PFSK-1 (cell line): ENCODE data around the gene DGUOK.

ENCODE experiments used
- FOXP2 ChIP-seq: optimal IDR thresholded peaks from 2 replicates; pipeline ENCODE3; 2011; ENCODE audit warnings: borderline replicate concordance, control low read depth, inconsistent platforms; ENCODE audit not compliant: insufficient read depth; ENCODE audit errors: extremely low read length, extremely low read depth
- POLR2AphosphoS5 ChIP-seq: IDR thresholded peaks from 2 replicates; pipeline ENCODE4 v1.6.1; 2012; ENCODE audit warnings: low read depth, mild to moderate bottlenecking, control low read depth, low read length, moderate library complexity
- REST ChIP-seq, 2 experiments: IDR thresholded peaks; 2 replicates each; pipeline versions ENCODE4 v1.6.1 to v1.8.0; 2011 to 2012; ENCODE audit warnings: low read depth in 2 of 2, low read length in 2 of 2, control low read depth in 1 of 2, inconsistent platforms in 1 of 2, mild to moderate bottlenecking in 1 of 2, moderate library complexity in 1 of 2; ENCODE audit not compliant: insufficient read depth in 1 of 2
- SIN3A ChIP-seq: IDR thresholded peaks from 2 replicates; pipeline ENCODE4 v1.6.1; 2012; ENCODE audit warnings: mild to moderate bottlenecking, low read length, moderate library complexity, borderline replicate concordance; ENCODE audit not compliant: insufficient read depth
- TAF1 ChIP-seq: IDR thresholded peaks from 2 replicates; pipeline ENCODE4 v1.6.1; 2012; ENCODE audit warnings: low read length, control low read depth, borderline replicate concordance; ENCODE audit not compliant: insufficient read depth

DGUOK gene

GRCh38 chr2:73979686-73980085 lies 53.0 kb downstream of the DGUOK start:
- no peak for TF ChIP-seq POLR2AphosphoS5
- no peak for TF ChIP-seq REST (IDR thresholded peaks at IDR 0.05; ENCODE audit: insufficient read depth in 1 of 2, low read depth in 2 of 2, low read length in 2 of 2)
- no peak for TF ChIP-seq SIN3A
- peak; percentile 30 for TF ChIP-seq FOXP2
- no peak for TF ChIP-seq TAF1

GRCh38 chr2:73980566-73980965 lies 53.9 kb downstream of the DGUOK start:
- TF ChIP-seq TAF1 (no peak), POLR2AphosphoS5 (no peak), REST (IDR thresholded peaks at IDR 0.05; ENCODE audit: insufficient read depth in 1 of 2, low read depth in 2 of 2, low read length in 2 of 2) (no peak), FOXP2 (no peak), SIN3A (no peak)

DNA sequence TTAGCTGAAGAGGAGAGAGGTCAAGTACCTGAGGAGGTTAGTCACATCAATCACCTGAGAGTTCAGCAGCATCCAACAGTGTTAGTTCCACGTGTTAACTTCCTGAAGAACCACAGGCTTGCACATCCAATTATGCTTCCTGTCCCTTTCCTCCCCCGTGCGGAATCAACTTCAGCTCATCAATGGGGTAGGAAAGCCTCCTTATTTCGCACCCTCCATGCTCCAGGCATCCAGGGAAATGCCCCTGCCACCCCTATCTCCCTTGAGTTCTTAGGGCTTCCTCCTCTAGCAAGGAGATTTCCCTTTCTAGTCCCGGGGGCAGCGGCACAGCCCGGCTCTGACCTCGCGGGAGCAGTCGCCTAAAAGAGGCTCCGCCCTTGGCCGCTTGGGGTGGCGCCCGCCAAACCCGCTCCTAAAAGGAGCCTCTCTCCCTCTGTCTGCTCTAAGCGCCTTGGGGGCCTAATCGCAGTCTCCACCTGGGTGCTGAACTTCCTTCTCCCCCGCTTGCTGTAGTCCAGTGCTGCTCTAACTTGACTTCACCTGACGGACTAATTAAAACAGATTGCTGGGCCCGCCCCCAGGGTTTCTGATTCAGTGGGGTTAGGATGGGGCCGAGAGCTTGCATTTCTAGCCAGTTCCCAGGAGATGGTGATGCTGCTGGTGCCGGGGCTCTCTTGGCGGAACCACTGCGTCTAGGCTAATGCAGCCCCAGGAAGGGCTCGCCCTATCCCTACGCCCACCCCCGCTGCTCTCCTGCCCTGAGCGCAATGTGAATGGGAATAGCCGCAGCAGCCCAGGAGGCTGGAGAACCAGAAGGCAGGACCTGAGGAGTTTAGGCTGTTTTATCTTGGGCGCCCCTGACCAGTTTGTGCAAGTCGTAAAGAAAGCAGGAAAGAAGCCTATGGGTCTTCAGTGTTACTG lies 54.7 kb downstream of the DGUOK start:
- no peak for TF ChIP-seq SIN3A
- TF ChIP-seq POLR2AphosphoS5: no peak
- no peak for TF ChIP-seq TAF1
- TF ChIP-seq REST (IDR thresholded peaks at IDR 0.05; ENCODE audit: insufficient read depth in 1 of 2, low read depth in 2 of 2, low read length in 2 of 2): no peak
- no peak for TF ChIP-seq FOXP2

DNA sequence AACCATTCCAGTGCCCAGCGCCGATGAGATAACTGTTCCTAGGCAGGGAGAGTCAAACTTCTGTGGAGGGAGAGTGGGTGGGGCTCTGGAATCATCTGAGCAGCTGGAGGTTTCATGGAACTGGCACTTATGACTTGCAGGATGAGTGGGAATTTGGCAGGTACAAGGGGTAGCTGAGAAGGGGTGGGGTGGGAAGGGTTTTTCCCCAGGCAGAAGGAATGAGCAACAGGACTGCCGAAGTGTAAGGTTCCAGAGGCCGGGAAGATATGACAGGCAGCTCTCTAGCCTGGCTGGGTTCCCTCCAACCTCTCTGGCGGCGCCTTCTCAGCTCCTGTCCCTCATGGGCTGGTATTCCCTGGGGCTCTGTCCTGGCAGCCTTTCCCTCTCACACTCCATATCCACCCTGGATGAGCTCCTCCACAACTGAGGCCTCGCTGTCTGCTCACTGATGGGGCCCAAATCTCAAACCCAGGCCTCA lies 55.5 kb downstream of the DGUOK start:
- TF ChIP-seq FOXP2 (no peak), POLR2AphosphoS5 (no peak), REST (IDR thresholded peaks at IDR 0.05; ENCODE audit: insufficient read depth in 1 of 2, low read depth in 2 of 2, low read length in 2 of 2) (no peak), SIN3A (no peak), TAF1 (no peak)
